ENCODE data around the gene MPZL2.

The MPZL2 gene

GRCh38 chr11:118306556-118306955 lies 42.5 kb upstream of the MPZL2 start:
- peaks cover 90% of the 10 kb centered on the region for H3K4me1 ChIP-seq (ENCODE audit: insufficient read depth, low read length)
- H3K4me2 ChIP-seq (ENCODE audit: insufficient read depth, low read length) = peak overlapping the region; percentile 60
- no peak overlapping the region for H2AFZ ChIP-seq (ENCODE audit: low read depth, low read length)
- H3K79me2 ChIP-seq (ENCODE audit: insufficient read depth, low read length) = peaks cover 95% of the 10 kb centered on the region
- peak overlapping the region; percentile 97 for H3K27ac ChIP-seq (ENCODE audit: low read length)
- H3K27me3 ChIP-seq (ENCODE audit: insufficient read depth, low read length, poor library complexity) = no peaks in the 10 kb centered on the region
- H3K9me3 ChIP-seq (ENCODE audit: insufficient read depth, low read length, severe bottlenecking) = no peaks in the 10 kb centered on the region
- peaks cover 53% of the 10 kb centered on the region for H3K36me3 ChIP-seq (ENCODE audit: insufficient read depth, low read length)
- no peaks in the 10 kb centered on the region for H4K20me1 ChIP-seq (ENCODE audit: insufficient read depth, low read length)
- H3K4me3 ChIP-seq (ENCODE audit: low read depth in 1 of 2, low read length in 2 of 2) = peak overlapping the region in 1 of 2 experiments; percentile 64; a peak in 2 of 4 replicates
- peak overlapping the region; percentile 80 for H3K9ac ChIP-seq (ENCODE audit: low read depth, low read length)
- ATAC-seq (ENCODE audit: insufficient read depth, low read depth) (no peak), DNase-seq (peak; percentile 23)
- TF ChIP-seq CTCF (IDR thresholded peaks at IDR 0.05; ENCODE audit: borderline replicate concordance, extremely low read depth, low read length, poor library complexity, severe bottlenecking) = no peak
- TF ChIP-seq EZH2 (IDR thresholded peaks at IDR 0.05; ENCODE audit: borderline replicate concordance, low read depth, low read length, severe bottlenecking) = no peak

GRCh38 chr11:118305726-118306125 lies 41.6 kb upstream of the MPZL2 start:
- peaks cover 45% of the 10 kb centered on the region for H3K36me3 ChIP-seq (ENCODE audit: insufficient read depth, low read length)
- no peak for TF ChIP-seq CTCF (IDR thresholded peaks at IDR 0.05; ENCODE audit: borderline replicate concordance, extremely low read depth, low read length, poor library complexity, severe bottlenecking)
- TF ChIP-seq EZH2 (IDR thresholded peaks at IDR 0.05; ENCODE audit: borderline replicate concordance, low read depth, low read length, severe bottlenecking) = no peak
- peaks cover 87% of the 10 kb centered on the region for H3K79me2 ChIP-seq (ENCODE audit: insufficient read depth, low read length)
- H3K9me3 ChIP-seq (ENCODE audit: insufficient read depth, low read length, severe bottlenecking) = no peaks in the 10 kb centered on the region
- H3K4me2 ChIP-seq (ENCODE audit: insufficient read depth, low read length) = peak overlapping the region; percentile 60
- H3K27me3 ChIP-seq (ENCODE audit: insufficient read depth, low read length, poor library complexity) = no peaks in the 10 kb centered on the region
- no peaks in the 10 kb centered on the region for H4K20me1 ChIP-seq (ENCODE audit: insufficient read depth, low read length)
- H2AFZ ChIP-seq (ENCODE audit: low read depth, low read length) = no peak overlapping the region
- ATAC-seq (ENCODE audit: insufficient read depth, low read depth) (peak; percentile 50), DNase-seq (peak; percentile 79)
- peak overlapping the region; percentile 26 to 64 for H3K4me3 ChIP-seq (ENCODE audit: low read depth in 1 of 2, low read length in 2 of 2)
- H3K9ac ChIP-seq (ENCODE audit: low read depth, low read length) = peak overlapping the region; percentile 80
- H3K4me1 ChIP-seq (ENCODE audit: insufficient read depth, low read length) = peaks cover 82% of the 10 kb centered on the region
- H3K27ac ChIP-seq (ENCODE audit: low read length) = peak overlapping the region; percentile 97

- peak within 1 kb of the TSS; percentile 70 for H2AFZ ChIP-seq (ENCODE audit: low read depth, low read length)
- peak within 1 kb of the TSS; percentile 26 to 64 for H3K4me3 ChIP-seq (ENCODE audit: low read depth in 1 of 2, low read length in 2 of 2)
- ATAC-seq (ENCODE audit: insufficient read depth, low read depth) = peak; percentile 87
These were observed 40.6 kb upstream of the MPZL2 start, which contains the start of gene CD3E for GRCh38 chr11:118304568-118305248. Gene CD3E, plus strand, starts transcription at chr11:118304730. Its CDS starts 223 bp downstream, at chr11:118304953.

More at GRCh38 chr11:118304568-118305248, 40.6 kb upstream of the MPZL2 start, which contains the start of gene CD3E:
- peaks cover 78% of the 10 kb centered on the region for H3K79me2 ChIP-seq (ENCODE audit: insufficient read depth, low read length)
- no peaks in the 10 kb centered on the region for H3K27me3 ChIP-seq (ENCODE audit: insufficient read depth, low read length, poor library complexity)
- TF ChIP-seq EZH2 (IDR thresholded peaks at IDR 0.05; ENCODE audit: borderline replicate concordance, low read depth, low read length, severe bottlenecking) (no peak), CTCF (IDR thresholded peaks at IDR 0.05; ENCODE audit: borderline replicate concordance, extremely low read depth, low read length, poor library complexity, severe bottlenecking) (no peak)
- DNase-seq = peak; percentile 92
- peaks cover 74% of the 10 kb centered on the region for H3K4me1 ChIP-seq (ENCODE audit: insufficient read depth, low read length)
- H4K20me1 ChIP-seq (ENCODE audit: insufficient read depth, low read length) = no peaks in the 10 kb centered on the region
- H3K36me3 ChIP-seq (ENCODE audit: insufficient read depth, low read length) = peaks cover 38% of the 10 kb centered on the region
- peak within 1 kb of the TSS; percentile 97 for H3K27ac ChIP-seq (ENCODE audit: low read length)
- H3K9ac ChIP-seq (ENCODE audit: low read depth, low read length) = peak within 1 kb of the TSS; percentile 80
- H3K9me3 ChIP-seq (ENCODE audit: insufficient read depth, low read length, severe bottlenecking) = no peaks in the 10 kb centered on the region
- H3K4me2 ChIP-seq (ENCODE audit: insufficient read depth, low read length) = peak within 1 kb of the TSS; percentile 60

Data from DND-41 (cell line).